Gastroesophageal sphincter (tissue), 3 donors: ENCODE measurements around the gene NAIF1.
"Not testable (repeated sequence)": the region's sequence is repeated elsewhere in the genome, so short reads cannot be mapped to it uniquely, and the experiment has no call there.

ENCODE experiments used
- EP300 ChIP-seq: sonication (generic); formaldehyde crosslinking; IDR thresholded peaks from one replicate; pipeline ENCODE4 v1.6.1; 2017; ENCODE audit warnings: antibody characterized with exemption, mild to moderate bottlenecking
- TF ChIP-seq, protein P1 (sequence below), 4 experiments: fragments of 200-600 bp in 2 of 4; fragments of 450-650 bp in 2 of 4; sonication (generic) in 1 of 4; IDR thresholded peaks; one replicate each; pipeline ENCODE4 v1.5.1; 2017 to 2019; ENCODE audit warnings: antibody characterized with exemption in 4 of 4, mild to moderate bottlenecking in 2 of 4, moderate library complexity in 2 of 4

DNA sequence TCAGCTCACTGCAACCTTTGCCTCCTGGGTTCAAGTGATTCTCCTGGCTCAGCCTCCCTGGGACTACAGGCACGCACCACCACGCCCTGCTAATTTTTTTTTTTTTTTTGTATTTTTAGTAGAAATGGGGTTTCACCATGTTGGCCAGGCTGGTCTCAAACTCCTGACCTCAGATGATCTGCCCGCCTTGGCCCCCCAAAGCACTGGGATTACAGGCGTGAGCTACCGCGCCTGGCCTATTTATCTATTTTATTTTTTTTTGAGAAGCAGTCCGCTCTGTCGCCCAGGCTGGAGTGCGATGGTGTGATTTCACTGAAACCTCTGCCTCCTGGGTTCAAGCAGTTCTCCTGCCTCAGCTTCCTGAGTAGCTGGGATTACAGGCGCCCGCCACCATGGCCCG is 4.4 kb upstream of the NAIF1 start:
- TF ChIP-seq EP300 = not testable (repeated sequence)
- TF ChIP-seq, protein P1, sequence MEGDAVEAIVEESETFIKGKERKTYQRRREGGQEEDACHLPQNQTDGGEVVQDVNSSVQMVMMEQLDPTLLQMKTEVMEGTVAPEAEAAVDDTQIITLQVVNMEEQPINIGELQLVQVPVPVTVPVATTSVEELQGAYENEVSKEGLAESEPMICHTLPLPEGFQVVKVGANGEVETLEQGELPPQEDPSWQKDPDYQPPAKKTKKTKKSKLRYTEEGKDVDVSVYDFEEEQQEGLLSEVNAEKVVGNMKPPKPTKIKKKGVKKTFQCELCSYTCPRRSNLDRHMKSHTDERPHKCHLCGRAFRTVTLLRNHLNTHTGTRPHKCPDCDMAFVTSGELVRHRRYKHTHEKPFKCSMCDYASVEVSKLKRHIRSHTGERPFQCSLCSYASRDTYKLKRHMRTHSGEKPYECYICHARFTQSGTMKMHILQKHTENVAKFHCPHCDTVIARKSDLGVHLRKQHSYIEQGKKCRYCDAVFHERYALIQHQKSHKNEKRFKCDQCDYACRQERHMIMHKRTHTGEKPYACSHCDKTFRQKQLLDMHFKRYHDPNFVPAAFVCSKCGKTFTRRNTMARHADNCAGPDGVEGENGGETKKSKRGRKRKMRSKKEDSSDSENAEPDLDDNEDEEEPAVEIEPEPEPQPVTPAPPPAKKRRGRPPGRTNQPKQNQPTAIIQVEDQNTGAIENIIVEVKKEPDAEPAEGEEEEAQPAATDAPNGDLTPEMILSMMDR (IDR thresholded peaks at IDR 0.05) = not testable (repeated sequence)
